ENCODE results near the gene SLC49A3.

GRCh38 chr4:730511-730910 lies 41.6 kb upstream of the SLC49A3 start:
- TF ChIP-seq YY1 (IDR thresholded peaks at IDR 0.05; ENCODE audit: low read depth, low read length) = no peak
- TF ChIP-seq POLR2A (IDR thresholded peaks at IDR 0.05; ENCODE audit: control extremely low read depth in 1 of 2, low read depth in 2 of 2, low read length in 2 of 2) = no peak
- no peak for TF ChIP-seq CTCF (IDR thresholded peaks at IDR 0.05; ENCODE audit: control extremely low read depth in 1 of 3, insufficient read depth in 1 of 3, low read depth in 1 of 3, low read length in 3 of 3)
- TF ChIP-seq BRCA1 (IDR thresholded peaks at IDR 0.05; ENCODE audit: low read depth, low read length) = no peak

Data from H1 (cell line).